Measurements from ENCODE around the gene RPL38. TPM values are rescaled to one million over a fixed set of nuclear protein-coding genes. Genes with fewer than 3 reads are reported as not detected.
A peak's percentile ranks its signal among the peaks of the same experiment; 100 is the strongest.

RPL38 gene
- total RNA-seq, result 1,972 and 3,919 TPM in 2 replicates

GRCh38 chr17:74203439-74204240 lies at the start of gene RPL38:
RPL38 (plus strand) TSS chr17:74203678; CDS start chr17:74203956, 278 bp downstream.
- peak; percentile 96 for DNase-seq (ENCODE audit: low read depth, low spot score)

- DNase-seq (ENCODE audit: low read depth, low spot score), result no peak
These were observed 49.6 kb upstream of the RPL38 start for GRCh38 chr17:74153821-74154430.

- DNase-seq (ENCODE audit: low read depth, low spot score), result no peak
These were observed 46.6 kb upstream of the RPL38 start for GRCh38 chr17:74156878-74157277.

GRCh38 chr17:74157366-74157765 lies 46.1 kb upstream of the RPL38 start:
- DNase-seq (ENCODE audit: low read depth, low spot score), result no peak

- no peak for DNase-seq (ENCODE audit: low read depth, low spot score)
These were observed 44.7 kb upstream of the RPL38 start for GRCh38 chr17:74158761-74159160.

GRCh38 chr17:74159226-74159840 lies 44.1 kb upstream of the RPL38 start:
- DNase-seq (ENCODE audit: low read depth, low spot score), result no peak

- no peak for DNase-seq (ENCODE audit: low read depth, low spot score)
These were observed 42.6 kb upstream of the RPL38 start for GRCh38 chr17:74160656-74161502.

- DNase-seq (ENCODE audit: low read depth, low spot score), result no peak
These were observed 42.0 kb upstream of the RPL38 start for GRCh38 chr17:74161503-74161875.

GRCh38 chr17:74163271-74163821 lies 40.1 kb upstream of the RPL38 start:
- DNase-seq (ENCODE audit: low read depth, low spot score), result no peak

- no peak for DNase-seq (ENCODE audit: low read depth, low spot score)
These were observed 39.6 kb upstream of the RPL38 start for GRCh38 chr17:74163836-74164235.

GRCh38 chr17:74164446-74165045 lies 38.9 kb upstream of the RPL38 start:
- DNase-seq (ENCODE audit: low read depth, low spot score), result no peak

GRCh38 chr17:74165797-74166365 lies 37.6 kb upstream of the RPL38 start:
- no peak for DNase-seq (ENCODE audit: low read depth, low spot score)

- DNase-seq (ENCODE audit: low read depth, low spot score), result no peak
These were observed 32.6 kb upstream of the RPL38 start for GRCh38 chr17:74170924-74171323.

- DNase-seq (ENCODE audit: low read depth, low spot score), result no peak
These were observed 30.8 kb upstream of the RPL38 start for GRCh38 chr17:74172700-74173099.

GRCh38 chr17:74176546-74177001 lies 26.9 kb upstream of the RPL38 start:
- peak; percentile 17 for DNase-seq (ENCODE audit: low read depth, low spot score)

- no peak for DNase-seq (ENCODE audit: low read depth, low spot score)
These were observed 26.4 kb upstream of the RPL38 start for GRCh38 chr17:74177018-74177450.

- no peak for DNase-seq (ENCODE audit: low read depth, low spot score)
These were observed 23.9 kb upstream of the RPL38 start for GRCh38 chr17:74179576-74179975.

- DNase-seq (ENCODE audit: low read depth, low spot score), result no peak
These were observed 23.1 kb upstream of the RPL38 start for GRCh38 chr17:74180336-74180735.

GRCh38 chr17:74181341-74181740 lies 22.1 kb upstream of the RPL38 start:
- DNase-seq (ENCODE audit: low read depth, low spot score), result no peak

- no peak for DNase-seq (ENCODE audit: low read depth, low spot score)
These were observed 21.3 kb upstream of the RPL38 start for GRCh38 chr17:74182041-74182723.

Measured in pulmonary artery endothelial cell (primary cell).